ENCODE measurements around the gene ANGPTL2.

DNA sequence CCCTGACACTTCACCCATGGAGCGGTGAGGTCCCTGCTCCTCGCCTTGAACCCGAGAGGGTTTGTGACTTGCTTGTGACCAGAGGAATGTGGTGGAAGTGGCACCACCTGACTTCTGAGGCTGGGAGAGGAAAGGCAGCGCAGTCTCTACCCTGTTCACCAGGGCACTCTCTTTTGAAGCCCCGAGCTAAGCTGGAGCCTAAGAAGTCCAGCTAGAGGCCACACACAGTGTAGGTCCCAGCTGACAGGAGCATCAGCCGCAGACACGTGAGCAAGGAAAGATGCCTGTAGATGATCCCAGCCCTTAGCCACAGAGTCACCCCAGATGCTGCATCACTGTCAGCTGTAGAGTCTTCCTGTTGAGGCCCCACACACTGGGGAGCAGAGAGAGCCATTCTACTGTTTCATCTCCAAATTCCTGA lies 1.7 kb upstream of the ANGPTL2 start:
- TF ChIP-seq, protein P1, sequence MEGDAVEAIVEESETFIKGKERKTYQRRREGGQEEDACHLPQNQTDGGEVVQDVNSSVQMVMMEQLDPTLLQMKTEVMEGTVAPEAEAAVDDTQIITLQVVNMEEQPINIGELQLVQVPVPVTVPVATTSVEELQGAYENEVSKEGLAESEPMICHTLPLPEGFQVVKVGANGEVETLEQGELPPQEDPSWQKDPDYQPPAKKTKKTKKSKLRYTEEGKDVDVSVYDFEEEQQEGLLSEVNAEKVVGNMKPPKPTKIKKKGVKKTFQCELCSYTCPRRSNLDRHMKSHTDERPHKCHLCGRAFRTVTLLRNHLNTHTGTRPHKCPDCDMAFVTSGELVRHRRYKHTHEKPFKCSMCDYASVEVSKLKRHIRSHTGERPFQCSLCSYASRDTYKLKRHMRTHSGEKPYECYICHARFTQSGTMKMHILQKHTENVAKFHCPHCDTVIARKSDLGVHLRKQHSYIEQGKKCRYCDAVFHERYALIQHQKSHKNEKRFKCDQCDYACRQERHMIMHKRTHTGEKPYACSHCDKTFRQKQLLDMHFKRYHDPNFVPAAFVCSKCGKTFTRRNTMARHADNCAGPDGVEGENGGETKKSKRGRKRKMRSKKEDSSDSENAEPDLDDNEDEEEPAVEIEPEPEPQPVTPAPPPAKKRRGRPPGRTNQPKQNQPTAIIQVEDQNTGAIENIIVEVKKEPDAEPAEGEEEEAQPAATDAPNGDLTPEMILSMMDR (IDR thresholded peaks at IDR 0.05 in 2 of 3, conservative IDR thresholded peaks at IDR 0.05 in 1 of 3; ENCODE audit: borderline replicate concordance in 1 of 3, insufficient read depth in 1 of 3, low read depth in 2 of 3, low read length in 2 of 3) = no peak
- TF ChIP-seq, protein P2, sequence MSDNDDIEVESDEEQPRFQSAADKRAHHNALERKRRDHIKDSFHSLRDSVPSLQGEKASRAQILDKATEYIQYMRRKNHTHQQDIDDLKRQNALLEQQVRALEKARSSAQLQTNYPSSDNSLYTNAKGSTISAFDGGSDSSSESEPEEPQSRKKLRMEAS (IDR thresholded peaks at IDR 0.05) = no peak
- TF ChIP-seq POLR2A (IDR thresholded peaks at IDR 0.05; ENCODE audit: borderline replicate concordance, extremely low read depth, insufficient read depth, insufficient read length) (no peak), SRF (IDR thresholded peaks at IDR 0.05; ENCODE audit: low read depth) (no peak)
- TF ChIP-seq, protein P3, sequence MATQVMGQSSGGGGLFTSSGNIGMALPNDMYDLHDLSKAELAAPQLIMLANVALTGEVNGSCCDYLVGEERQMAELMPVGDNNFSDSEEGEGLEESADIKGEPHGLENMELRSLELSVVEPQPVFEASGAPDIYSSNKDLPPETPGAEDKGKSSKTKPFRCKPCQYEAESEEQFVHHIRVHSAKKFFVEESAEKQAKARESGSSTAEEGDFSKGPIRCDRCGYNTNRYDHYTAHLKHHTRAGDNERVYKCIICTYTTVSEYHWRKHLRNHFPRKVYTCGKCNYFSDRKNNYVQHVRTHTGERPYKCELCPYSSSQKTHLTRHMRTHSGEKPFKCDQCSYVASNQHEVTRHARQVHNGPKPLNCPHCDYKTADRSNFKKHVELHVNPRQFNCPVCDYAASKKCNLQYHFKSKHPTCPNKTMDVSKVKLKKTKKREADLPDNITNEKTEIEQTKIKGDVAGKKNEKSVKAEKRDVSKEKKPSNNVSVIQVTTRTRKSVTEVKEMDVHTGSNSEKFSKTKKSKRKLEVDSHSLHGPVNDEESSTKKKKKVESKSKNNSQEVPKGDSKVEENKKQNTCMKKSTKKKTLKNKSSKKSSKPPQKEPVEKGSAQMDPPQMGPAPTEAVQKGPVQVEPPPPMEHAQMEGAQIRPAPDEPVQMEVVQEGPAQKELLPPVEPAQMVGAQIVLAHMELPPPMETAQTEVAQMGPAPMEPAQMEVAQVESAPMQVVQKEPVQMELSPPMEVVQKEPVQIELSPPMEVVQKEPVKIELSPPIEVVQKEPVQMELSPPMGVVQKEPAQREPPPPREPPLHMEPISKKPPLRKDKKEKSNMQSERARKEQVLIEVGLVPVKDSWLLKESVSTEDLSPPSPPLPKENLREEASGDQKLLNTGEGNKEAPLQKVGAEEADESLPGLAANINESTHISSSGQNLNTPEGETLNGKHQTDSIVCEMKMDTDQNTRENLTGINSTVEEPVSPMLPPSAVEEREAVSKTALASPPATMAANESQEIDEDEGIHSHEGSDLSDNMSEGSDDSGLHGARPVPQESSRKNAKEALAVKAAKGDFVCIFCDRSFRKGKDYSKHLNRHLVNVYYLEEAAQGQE (IDR thresholded peaks at IDR 0.05; ENCODE audit: low read depth) = no peak

Measured in HCT116 (cell line).